CD4-positive, alpha-beta T cell treated with Interleukin-2 at 100 ng/mL for 4 hours (primary cell): Measurements from ENCODE around the gene TBC1D24.

ENCODE experiments used
- DNase-seq: peaks from one replicate; pipeline ENCODE4 v3.0.0-alpha.2; 2020; ENCODE audit warnings: low spot score

TBC1D24 gene

DNA sequence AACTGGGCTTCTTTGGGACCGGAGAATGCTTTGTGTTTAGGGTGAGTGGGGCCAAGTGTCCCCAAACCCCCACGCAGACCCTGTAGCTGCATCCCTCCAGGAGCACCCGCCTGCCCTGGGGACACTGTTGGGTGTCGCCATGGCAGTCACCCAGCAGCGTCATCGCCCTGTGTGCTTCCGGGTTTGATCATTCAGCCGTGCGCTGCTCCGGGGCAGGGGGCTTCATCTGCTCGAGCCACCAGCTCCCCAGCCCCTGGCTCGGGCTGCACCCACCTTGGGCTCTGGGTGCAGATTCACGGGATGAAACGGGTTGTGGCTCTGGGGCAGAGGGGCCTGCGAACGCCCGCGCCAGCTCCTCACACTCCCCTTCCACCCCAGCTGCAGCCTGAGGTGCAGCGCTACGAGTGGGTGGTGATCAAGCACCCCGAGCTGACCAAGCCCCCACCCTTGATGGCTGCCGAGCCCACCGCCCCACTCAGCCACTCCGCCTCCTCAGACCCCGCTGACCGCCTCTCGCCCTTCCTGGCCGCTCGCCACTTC lies 25.0 kb downstream of the TBC1D24 start:
- DNase-seq: no peak

- no peak for DNase-seq
Observed at GRCh38 chr16:2500430-2500917, 25.5 kb downstream of the TBC1D24 start.

DNA sequence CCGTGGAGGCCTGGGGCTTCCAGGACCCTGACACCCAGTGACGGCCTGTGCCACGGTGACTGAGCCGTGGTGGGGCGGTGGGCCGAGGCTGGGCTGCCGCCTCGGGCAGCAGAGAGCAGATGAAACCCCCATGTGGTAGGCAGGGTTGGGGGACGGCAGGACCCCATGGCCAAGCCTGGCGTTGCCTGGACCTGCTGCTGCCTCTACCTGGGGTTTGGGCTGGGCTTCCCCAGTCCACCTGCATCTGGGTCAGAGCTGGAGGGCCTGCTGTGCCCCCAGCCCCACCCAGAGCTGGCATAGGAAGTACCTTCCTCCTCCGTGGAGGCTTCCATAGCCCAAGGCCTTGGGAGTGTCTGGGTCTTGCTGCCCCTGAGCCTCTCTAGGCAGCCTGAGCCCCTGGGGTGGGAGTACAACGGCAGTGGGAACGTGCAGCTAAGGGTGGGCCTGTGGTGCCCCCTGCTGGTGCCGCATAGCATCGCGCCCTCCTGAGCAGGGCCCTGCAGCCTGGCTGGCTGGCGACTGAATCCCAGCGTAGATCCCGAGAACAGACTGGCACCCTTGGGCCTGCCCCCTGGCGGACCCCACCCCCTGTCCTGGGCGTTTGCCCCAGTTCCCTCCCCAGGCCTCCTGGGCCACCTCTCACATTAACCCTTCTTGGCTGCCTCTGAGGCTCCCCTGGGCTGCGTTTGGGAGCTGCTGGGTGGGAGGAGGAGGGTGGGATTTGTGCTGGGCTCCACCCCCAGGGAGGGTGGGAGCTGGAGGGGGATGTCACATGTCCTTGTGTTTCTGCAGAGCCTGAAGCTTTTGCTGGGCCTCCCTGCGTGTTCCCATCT lies 26.2 kb downstream of the TBC1D24 start:
- peak; percentile 79 for DNase-seq

GRCh38 chr16:2501946-2502895 lies 27.3 kb downstream of the TBC1D24 start:
- no peak for DNase-seq

- no peak for DNase-seq
Observed at GRCh38 chr16:2505695-2506094, 30.8 kb downstream of the TBC1D24 start.

GRCh38 chr16:2507052-2507659 lies 32.2 kb downstream of the TBC1D24 start:
- no peak for DNase-seq

- no peak for DNase-seq
Observed at GRCh38 chr16:2507665-2508064, 32.7 kb downstream of the TBC1D24 start.

- DNase-seq: no peak
Observed at GRCh38 chr16:2508722-2509400, 33.9 kb downstream of the TBC1D24 start.

GRCh38 chr16:2511128-2511800 lies 36.3 kb downstream of the TBC1D24 start:
- DNase-seq: no peak

- no peak for DNase-seq
Observed at GRCh38 chr16:2511996-2512734, 37.2 kb downstream of the TBC1D24 start.

- DNase-seq: peak; percentile 36
Observed at GRCh38 chr16:2512735-2513404, 37.9 kb downstream of the TBC1D24 start.

DNA sequence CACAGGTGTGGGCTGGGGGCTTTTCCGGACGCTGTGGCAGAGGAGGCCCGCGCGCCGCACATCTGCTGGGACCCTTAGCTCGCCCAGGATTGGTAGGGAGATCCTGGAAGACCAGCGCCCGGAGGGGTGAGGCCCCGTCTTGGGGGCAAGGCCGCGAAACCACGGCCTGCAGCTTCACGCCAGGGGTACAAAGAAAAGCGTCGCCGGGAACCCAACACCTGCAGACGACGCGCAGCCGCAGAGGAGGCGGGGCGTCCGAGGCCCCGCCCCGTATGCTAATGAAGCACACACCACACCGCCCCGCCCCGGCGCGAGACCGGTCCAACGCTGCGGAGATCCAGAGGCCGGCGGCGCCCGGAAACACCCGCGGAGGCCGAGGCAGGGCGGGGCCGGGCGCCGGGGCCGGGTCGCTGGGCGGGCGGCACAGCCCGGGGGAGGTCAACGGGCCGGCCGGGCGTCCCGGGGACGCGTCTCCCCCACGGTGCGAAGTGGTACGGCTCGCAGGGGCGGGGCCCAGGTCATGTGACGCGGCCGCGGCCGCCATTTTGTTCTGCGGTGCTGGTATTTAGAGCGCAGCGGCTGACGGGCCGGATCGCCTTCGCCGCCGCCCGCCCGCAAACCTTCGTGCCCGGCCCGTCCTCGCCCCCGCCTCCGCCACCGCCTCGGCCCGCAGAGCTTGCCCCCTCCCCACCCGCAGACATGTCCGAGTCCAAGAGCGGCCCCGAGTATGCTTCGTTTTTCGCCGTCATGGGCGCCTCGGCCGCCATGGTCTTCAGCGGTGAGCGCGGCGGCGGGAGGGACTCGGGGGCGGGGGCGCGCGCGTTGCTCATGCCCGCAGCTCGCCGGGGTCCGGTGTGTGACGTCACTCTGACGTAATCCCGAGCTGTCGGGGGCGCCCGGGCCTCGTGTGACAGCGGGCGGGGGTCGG lies 38.7 kb downstream of the TBC1D24 start, which contains the start of gene ATP6V0C:
ATP6V0C (plus strand) TSS at position 548 of the 928 bp plus-strand sequence; CDS start at position 700, 152 bp downstream.
- peak; percentile 93 for DNase-seq

GRCh38 chr16:2514333-2515179 lies 39.6 kb downstream of the TBC1D24 start:
- DNase-seq: peak; percentile 16

DNA sequence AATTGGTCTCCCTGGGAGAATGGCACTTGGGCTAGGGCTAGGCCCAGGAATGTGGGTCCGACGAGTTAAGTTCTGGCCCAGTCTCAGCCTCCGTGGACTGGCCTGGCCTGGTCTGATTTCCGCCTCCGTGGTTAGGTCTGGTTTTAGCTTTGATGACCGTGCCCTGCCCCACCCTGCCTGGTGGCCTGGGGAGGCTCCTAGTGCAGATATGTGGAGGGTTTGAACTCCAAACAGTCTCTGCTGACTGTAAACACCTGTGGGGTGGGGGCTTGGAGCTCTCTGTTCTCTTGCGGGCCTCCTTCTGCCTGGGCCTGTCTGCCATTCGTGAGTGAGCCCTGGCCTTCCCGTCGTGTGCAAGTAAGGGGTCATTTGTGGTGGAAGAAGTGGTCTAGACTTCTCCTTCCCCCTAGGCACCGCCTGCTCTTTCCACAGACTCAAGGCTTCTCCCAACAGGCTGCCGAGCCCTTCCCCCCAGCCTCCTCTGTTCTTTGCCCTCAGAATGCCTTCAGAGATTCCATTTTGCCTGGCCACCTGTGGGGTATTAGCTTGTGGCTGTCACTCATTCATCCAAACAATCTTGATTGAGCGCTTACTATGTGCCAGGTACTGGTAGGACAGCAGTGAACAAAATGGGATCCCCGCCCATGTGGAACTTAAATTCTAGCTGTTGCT lies 40.4 kb downstream of the TBC1D24 start:
- no peak for DNase-seq

DNA sequence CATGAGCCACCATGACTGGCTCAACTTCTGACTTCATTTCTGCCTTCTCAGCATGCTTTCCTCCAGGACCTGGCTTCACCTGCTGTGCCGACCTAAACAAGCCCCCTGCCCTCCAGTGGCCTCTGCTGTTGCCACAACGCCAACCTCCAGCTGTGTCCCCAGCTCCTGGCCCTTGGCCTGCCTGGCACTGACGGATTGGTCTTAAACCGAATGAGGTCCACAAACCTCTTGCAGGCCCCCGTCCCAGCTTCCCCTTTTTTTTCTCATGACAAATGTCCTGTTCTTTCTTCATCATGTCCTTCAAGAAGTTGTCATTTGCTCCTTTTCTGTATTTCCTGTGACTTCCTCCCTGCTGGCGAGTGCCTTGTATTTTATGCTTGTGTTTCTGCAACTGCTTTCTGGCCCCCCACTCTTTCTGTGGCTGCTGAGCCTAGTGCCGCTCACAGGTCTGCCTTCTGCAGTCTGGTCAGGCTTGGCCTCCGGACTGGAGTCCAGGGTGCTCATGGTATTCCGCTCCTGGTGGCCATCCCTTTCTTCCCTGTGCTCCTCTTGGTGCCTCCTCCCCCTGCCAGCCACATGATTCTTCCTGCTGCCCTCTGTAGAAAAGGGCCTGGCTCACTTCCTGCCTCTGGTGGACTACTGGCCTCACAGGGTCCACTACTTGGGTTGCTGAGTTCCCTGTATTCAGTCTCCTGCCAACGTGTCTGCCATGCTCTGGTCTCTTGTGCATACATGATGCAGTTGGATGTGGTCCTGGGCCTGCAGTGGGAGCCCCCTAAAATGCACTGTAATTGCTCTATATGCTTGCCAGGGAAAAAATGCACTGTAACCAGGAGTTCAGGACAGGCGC lies 41.7 kb downstream of the TBC1D24 start:
- DNase-seq: no peak
